Fibroblast of skin of right quadriceps (primary cell): ENCODE results near the gene ANXA8L1.
"Not testable (repeated sequence)": the region's sequence is repeated elsewhere in the genome, so short reads cannot be mapped to it uniquely, and the experiment has no call there.

Source experiments
- DNase-seq: peaks from one replicate; pipeline ENCODE4 v3.0.0-alpha.2; 2013

The ANXA8L1 gene

DNA sequence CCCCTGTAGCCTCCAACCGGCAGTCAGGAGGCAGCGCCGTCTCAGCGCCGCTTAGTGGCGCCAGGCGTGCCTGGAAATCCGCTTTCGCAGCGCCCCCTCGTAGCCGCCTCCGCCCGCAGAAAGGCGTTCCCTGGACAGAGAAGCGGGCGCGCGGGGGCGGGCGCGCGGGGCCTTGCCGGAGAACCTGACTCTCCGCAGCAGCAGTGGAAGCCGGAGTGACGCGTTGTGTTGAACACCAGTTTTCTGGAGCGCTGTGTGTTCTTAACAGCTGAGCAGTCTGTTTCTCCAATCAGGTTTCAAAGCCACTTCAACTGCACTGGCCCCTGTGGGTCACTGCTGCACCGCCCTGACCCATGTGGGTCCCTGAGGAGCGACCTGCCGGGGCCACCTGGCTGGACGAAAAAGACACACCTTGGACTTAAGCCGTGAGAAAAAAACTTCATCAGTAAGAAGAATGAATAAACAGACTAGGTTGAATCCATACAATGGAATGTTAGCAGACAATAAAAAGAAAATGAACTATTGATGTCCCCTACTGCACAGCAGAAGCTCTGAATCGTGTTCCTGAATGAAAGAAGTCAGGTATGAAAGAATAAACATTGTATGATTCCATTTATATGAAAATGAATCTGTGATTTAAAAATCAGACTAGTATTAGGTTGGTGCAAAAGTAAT, 22.8 kb downstream of the ANXA8L1 start:
- peak; percentile 15 for DNase-seq

- DNase-seq: not testable (repeated sequence)
Observed at GRCh38 chr10:46409556-46409955, 34.0 kb downstream of the ANXA8L1 start.

DNA sequence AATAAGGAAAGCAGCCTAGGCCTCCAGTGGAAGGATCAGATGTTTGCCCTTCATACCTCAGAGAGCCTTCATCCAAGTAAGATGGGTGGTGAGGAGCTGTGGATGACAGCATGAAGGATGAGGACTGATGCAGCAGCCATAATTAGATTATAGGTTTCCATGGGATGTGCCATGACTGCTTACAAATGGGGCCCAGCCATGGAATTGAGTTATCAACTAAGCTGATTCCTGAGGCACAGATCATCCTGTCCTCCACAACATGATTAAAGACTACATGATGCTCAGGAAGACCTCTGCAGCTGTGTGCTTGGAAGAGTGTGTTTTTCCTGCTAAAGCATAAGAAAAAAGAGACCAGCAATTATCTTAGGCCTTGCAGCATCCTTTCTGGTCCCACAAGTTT, 35.5 kb downstream of the ANXA8L1 start:
- DNase-seq: not testable (repeated sequence)

DNA sequence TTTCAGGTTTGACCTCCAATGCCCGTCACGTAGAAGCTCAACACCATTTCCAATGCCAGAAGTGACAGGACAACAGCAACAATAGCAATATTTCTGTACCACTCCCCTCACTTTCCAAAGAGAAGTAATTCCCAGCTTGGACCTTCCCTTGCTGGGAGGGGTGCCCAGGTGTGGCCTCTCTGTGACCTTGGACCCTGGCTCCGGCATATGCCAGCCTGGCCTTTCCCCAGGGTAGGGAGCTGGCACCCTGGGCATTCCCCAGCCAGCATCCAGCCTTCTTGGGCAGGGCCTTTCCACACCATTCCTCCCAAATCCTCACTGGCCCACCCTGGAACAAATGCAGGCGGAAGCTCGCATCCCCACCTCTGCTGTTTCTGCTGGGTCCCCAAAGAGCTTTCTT, 37.1 kb downstream of the ANXA8L1 start:
- DNase-seq: not testable (repeated sequence)

DNA sequence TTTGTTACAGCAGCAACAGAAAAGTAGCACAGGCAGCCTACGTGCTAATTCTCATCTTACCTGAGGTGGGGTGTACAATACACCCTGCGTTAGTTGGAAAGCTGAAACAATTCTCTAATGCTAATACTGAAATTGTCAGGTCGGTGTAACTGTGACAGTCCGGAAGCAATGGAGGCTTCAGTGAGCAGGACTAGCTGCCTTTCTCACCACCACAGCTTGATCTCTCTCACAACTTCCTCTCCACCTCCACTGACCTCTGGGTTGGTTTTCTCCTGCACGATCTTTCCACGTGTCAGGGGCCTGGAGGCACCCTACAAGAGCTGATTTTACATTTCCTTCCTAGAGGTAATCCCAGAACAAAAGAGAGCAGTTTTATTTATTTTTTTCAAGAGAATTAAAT, 39.7 kb downstream of the ANXA8L1 start:
- not testable (repeated sequence) for DNase-seq

- DNase-seq: not testable (repeated sequence)
Observed at GRCh38 chr10:46418283-46418682, 42.7 kb downstream of the ANXA8L1 start.

DNA sequence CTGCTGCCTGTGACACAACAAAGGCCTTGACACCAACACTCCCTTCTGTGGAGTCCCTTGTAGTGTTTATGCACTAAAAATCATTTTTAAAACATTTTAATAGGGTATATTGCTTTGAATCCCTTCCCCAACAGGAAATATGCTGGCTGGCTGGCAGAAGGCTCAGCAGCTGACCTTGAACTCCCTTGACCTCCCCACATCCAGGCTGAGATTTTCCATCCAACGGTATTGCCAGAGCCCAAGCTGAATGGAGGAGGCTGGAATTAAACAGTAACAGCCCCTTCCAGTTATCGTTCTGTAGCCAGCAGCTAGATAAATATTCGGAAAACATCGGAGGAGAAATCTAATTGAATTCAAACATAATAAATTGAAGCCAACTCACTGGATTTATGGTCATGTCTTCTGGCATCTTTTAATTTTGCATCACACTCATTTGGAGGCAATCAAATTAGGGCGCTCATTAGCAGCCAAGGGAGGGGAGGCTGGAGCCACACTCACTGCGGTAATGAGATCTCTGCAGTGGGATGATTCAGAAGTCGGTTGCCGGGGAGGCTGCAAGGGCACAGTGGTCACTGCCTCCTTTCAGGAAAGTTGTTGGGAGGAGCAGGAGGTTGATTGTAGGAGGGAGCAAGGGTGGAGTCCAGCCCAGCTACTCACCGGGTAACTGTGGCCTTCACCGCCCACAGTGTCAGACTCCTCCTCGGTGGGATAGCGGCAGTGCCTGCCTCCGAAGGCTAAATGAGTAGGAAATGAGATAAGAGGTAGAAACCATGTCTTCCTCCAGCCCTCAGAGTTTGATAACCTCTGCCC, 44.2 kb downstream of the ANXA8L1 start:
- DNase-seq: not testable (repeated sequence)

DNA sequence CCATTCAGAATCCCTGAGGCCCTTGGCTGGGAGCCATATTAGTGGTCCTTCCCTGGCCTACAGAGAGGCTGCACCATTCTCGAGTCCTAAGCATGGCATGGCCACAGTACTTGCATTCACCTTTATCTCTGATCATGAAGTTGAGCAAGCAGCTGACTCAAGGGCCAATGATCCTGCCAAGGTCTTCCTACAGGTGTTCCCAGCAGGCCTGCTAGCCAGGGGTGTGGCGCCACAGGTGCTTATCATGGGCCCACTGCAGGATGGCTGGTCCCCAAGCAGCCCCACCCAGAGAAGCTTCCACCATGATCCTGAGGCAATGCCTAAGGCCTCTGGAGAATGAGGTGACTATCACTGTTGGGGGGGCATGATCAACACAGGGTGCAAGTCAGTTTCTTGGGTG, 48.0 kb downstream of the ANXA8L1 start:
- not testable (repeated sequence) for DNase-seq

DNA sequence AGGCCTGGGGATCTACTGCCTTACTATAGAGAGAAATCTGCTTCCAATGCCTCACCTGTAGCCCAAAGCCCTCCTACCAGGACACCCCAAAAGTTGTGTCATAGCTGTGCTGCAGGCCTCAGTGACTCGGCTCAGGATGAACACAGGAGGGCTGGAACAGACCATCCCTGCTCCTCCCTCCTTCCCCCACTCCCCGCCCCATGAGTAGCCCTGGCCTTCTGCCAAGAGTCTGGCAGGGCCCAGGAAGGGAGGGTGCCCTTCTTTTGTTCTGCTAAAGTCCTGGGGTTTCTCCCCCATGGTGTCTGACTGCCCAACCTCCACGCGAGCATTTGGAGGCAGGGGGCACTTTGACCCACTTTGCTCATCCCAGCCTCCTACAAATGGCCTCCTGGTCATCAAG, 65.4 kb downstream of the ANXA8L1 start:
- DNase-seq: not testable (repeated sequence)
